ENCODE data around the gene TMEM135.
"Not testable (repeated sequence)": the region's sequence is repeated elsewhere in the genome, so short reads cannot be mapped to it uniquely, and the experiment has no call there.

TMEM135 gene

DNA sequence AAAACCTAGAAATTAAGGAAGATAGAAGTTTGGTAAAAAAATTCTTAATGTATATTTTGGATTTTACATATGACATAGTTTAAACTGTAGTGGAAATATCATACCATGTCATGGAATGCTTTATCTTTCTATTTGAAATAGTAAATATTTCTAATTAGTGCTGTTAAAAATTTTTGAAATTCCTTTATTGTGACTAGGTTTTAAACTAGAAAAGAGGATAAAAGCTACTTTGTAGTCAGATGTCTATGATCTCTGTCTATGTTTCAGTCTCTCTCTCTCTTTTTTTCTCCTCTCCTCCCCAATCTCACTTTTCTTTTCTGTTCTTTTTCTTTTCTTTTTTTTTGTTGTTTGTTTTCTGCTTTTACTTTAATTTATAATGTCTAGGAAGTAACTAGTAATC, 226.2 kb downstream of the TMEM135 start:
- no peak for DNase-seq

DNA sequence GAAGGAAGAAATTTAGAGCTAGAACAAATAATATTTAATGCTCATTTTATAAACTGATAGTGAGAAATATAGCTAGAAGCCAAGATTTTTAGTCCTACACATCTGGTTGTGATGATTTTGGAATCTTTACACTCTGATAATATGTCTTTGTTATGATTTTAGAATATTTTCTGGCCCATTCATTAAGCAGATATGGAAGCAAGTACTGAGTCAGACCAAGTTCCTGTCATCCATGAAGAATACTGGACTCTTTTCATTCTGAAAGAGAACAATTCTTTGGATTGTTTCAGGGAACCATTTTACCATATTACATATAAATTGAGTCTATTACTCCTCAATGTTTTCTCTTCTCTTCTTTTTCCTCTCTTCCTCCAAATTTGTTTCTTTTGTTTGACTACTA, 227.4 kb downstream of the TMEM135 start:
- no peak for DNase-seq

DNA sequence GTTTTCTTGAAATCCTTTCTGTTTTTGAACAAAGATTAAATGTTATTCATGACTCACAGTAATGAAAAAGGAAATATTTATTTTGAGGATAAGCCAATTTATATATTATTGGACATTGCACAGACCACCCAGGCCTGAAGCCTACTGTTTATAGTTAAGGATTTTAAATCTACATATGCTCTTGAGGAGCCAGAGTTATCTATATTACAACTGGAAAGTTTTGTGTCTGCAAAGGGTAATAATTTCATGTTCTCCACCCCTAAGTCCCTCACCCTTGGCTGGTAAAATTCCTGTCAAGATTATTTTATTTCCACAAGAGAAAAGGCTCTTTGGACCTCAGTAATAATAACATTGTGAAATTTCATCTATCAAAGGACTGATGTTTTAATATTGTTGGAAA, 228.2 kb downstream of the TMEM135 start:
- no peak for DNase-seq

DNA sequence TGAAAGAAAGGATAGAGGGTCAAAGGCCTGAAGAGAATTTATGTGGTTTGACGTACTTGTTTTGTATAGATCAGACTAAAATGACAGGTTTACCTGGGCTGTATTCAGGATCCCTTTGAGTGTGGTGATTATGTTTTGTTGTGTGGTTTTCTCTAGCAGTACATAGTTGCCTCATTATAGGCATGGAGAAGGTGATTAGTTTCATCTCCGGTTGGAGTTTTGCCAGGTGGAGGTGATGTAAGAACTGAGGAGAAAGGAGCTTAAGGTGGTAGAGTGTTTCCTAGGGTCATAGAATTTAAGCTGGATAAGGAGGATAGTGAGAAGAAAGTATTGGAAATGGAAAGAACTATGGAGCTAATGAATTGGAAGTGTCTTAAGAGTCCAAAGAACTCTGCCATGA, 229.0 kb downstream of the TMEM135 start:
- DNase-seq = no peak

DNA sequence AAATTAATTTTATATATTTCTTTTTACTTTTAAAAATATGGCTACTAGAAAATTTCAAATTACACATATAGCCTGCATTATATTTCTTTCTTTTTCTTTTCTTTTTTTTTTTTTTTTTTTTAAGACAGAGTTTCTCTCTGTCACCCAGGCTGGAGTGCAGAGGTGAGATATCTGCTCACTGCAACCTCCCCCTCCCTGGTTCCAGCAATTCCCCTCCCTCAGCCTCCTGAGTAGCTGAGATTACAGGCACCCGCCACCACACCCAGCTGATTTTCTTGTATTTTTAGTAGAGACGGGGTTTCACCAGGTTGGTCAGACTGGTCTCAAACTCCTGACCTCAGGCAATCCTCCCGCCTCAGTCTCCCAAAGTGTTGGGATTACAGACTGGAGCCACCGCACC, 234.2 kb downstream of the TMEM135 start:
- DNase-seq = not testable (repeated sequence)

DNA sequence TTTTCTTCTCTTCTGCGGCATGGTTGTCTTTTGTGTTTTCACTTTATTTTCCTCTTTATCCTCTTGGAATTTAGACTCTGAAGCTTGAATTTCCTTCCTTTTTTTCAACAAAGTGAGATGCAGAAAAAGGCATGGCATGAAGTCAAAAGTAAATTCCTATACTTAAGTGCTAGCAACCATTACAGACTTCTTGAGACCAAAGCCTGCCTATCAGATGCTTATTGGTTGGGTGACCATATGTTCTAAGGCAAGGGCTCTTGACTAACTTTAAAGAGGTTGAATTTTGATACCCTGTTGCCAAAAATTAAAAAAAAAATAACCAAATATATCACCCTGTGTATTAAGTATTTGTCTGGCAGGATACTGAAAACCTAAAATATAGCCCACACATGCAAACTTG, 237.4 kb downstream of the TMEM135 start:
- no peak for DNase-seq

DNA sequence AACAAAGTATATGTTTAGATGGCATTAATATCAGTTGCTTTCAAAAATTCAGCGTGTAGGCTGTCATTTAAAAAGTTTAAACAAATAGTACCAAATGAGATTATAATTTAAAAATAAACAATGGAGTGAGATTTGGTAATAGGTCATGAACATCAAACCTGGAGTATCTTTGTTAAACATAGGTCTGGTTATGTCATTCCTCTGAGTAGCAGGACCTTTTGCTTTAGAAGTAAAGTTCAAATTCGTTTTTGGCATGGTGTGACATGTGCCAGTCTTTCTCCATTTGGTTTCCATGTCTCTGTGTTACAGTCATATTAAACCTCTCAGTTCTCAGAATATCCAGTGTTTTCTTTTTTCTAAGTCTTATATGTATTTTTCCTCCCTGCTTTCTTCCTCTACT, 242.4 kb downstream of the TMEM135 start:
- DNase-seq = no peak

DNA sequence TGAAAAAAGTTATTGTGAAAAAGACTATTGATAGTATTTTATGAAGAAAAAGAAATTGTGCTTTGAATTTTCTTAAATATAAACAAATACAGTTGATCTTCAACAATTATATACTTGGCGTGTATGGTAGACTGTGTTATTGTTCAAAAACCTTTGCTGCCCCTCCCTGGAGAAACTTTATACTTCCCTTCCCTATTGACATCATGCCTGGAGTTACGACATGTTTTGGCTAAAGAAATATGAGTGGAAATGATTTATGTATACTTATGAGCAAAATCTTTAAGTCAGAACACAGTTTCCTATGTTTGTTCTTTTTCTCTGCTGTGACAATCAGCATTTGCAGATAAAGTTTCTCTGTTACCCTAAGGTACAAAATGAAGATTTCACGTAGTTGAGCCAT, 243.8 kb downstream of the TMEM135 start:
- no peak for DNase-seq

DNA sequence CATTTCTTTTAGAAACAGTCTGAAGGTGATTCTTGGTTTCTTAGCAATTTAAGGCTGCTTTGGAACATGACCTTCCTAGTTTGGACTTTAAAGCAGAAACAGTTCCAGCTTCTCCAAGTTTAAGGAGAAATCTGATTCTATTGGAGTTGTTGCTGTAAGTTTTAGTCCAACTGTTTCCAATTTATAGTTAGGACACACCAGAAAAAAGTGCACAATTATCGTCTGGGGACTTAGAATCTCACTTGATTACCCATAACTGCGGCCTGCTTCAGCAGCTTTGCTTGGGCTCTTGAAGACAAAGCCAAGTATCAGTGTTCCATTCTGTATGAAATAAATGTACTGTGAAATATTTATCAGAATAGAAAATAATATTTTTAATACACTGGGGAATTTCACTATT, 246.6 kb downstream of the TMEM135 start:
- no peak for DNase-seq

DNA sequence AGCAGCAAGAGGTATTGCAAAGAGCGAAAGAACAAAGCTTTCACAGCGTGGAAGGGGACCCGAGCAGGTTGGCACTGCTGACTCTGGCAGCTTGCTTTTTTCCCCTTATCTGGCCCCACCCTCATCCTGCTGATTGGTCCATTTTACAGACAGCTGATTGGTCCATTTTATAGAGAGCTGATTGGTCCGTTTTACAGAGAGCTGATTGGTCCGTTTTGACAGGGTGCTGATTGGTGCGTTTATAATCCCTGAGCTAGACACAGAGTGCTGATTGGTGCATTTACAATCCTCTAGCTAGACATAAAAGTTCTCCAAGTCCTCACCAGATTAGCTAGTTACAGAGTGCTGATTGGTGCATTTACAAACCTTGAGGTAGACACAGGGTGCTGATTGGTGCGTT, 247.9 kb downstream of the TMEM135 start:
- DNase-seq = not testable (repeated sequence)

DNA sequence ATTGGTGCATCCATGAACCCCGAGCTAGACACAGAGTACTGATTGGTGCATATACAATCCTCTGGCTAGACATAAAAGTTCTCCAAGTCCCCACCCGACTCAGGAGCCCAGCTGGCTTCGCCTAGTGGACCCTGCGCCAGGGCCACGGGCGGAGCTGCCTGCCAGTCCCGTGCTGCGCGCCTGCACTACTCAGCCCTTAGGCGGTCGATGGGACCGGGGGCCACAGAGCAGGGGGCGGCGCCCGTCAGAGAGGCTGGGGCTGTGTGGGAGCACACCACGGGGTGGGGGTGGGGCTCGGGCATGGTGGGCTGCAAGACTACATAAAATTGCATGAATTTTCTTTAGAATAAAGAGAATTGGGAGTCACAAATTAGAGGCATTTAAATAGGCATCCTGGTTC, 248.6 kb downstream of the TMEM135 start:
- DNase-seq = no peak

DNA sequence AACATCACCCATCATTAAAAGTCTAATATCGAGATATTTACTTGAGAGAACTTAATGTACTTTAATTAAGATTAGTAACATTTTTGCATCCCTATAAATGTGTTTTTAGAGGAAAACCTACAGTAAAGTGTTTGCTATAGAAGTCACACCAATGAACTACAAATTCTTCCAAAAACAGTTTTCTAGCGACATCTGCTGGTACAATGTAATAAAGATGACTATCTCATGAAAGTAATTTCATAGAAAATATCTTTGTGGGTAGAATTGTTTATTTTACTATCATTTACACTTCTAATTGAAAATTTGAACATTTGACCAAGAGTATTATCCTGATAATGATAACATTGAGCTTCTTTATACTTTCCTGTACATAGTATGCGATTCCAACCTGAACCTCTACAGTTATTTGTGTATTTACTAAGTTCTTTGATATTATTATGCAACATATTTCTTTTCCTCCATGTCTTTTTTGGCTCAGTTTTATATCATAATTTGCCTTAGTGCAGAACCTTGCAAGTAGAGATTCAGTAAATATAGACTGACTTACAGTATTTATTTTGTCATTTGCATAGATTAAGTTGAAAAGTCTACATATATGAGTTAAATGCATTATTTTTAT, 252.7 kb downstream of the TMEM135 start:
- peak; percentile 36 for DNase-seq

DNA sequence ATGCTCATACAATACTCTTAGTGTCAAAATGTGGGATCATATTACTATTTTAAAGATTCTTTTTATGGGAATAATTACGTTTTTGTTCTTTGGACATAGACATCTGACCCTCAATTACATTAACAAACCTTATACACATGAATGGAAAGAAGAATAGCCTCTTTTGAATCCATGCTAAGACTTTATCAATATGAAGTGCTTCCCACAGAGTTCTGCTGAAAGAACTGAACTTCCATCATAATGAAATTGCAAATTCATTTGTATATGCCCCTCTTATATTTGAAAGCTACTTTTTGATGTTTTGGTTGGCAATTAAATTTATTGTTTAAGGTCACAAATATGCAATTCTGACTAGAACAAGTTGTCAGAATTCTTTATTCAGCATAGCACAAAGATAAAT, 254.9 kb downstream of the TMEM135 start:
- DNase-seq = no peak

DNA sequence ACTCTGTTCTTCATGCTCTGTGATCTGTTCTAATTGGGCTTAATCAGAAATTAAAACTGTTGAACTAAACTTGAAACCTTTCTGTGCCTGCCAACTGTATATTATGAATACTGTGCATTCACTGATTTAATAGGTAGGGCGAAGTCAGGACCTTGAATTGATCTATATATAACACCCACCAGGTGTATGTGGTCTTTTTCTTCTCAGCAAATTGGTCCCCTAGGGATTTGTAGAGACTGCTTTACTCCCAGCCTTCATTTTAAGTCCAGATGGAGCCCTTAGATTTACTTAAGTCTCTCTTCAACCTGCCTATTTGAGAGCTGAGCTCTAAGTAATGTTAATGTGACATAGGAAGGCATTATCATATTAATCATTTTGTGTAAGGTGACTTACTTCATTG, 257.5 kb downstream of the TMEM135 start:
- DNase-seq = no peak

DNA sequence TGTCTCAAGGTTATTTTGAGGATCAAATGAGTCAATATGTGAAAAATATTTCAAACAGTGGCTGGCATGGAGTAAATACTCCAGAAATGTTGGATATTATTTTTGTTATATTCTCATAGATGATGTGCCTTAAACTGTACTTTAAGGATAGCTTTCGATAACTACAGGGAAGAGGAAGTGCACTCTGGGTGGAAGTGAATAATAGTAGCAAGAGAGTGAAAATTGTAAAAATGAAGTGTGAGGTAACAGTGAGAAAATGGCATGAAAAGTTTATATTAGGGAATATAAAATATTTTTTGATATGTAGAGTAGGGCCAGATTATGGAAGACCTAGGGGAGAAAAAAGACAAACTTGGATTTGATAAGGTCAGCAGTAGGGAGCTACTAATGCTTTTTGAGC, 258.9 kb downstream of the TMEM135 start:
- DNase-seq = no peak

DNA sequence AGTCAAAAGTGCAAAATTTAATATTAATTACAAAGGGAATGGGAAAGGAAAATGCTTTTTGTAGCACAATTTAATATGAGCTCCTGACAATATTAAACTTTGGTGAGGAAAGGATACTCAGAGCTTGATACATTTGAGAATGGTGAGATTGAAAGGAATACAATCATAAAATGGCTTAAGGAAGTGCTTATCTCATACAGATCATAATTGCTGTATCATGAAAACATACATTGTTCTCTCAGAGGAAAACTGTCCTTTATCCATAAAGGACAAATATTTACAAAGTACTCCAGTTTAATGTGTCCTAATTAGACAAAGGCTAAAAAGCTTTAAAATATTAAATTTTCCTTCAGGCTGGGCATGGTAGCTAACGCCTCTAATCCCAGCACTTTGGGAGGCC, 260.4 kb downstream of the TMEM135 start:
- DNase-seq = no peak

DNA sequence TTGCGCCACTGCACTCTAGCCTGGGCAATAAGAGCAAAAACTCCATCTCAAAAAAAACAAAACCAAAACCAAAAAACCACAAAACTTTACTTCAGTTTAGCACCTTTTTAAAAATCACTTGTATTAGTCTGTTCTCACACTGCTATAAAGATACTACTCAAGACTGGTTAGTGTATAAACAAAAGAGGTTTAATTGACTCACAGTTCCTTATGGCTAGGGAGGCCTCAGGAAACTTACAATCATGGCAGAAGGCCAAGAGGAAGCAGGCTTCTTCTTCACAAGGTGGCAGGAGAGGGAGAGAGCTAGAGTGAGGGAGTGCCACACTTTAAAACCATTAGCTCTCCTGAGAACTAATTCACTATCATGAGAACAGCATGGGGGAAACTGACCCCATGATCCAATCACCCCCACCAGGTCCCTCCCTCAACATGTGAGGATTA, 261.3 kb downstream of the TMEM135 start:
- DNase-seq = no peak

DNA sequence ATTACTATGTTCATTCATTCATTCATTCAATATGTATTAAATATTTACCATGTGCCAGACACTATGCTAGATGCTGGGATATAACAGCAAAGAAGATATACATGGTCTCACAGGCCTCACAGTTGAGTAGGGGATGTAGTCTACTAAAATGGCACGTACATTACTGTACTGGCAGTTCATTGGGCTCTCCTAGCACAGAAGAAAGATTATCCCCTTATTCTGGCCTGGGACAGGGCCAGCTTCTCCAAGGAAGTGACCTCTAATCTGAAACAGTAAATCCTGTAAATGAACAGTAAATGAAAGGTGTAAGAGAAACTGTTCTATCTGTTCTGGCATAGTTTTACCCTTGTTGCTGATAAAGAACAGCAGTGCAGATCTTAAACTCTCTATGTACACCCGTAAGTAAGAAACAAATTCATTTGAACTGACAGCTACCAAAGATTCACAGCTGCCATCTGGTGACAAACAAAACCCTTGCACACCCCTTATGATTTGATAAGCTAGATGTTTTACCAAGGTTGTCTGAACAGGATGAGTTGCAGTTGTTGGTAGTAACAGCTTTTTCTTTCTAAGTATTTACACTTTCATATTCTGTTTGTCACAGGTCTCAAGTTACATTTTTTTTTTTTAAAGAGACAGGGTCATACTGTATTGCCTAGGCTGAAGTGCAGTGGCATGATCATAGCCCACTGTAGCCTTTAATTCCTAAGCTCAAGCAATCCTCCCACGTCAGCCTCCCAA, 263.1 kb downstream of the TMEM135 start:
- DNase-seq = no peak

DNA sequence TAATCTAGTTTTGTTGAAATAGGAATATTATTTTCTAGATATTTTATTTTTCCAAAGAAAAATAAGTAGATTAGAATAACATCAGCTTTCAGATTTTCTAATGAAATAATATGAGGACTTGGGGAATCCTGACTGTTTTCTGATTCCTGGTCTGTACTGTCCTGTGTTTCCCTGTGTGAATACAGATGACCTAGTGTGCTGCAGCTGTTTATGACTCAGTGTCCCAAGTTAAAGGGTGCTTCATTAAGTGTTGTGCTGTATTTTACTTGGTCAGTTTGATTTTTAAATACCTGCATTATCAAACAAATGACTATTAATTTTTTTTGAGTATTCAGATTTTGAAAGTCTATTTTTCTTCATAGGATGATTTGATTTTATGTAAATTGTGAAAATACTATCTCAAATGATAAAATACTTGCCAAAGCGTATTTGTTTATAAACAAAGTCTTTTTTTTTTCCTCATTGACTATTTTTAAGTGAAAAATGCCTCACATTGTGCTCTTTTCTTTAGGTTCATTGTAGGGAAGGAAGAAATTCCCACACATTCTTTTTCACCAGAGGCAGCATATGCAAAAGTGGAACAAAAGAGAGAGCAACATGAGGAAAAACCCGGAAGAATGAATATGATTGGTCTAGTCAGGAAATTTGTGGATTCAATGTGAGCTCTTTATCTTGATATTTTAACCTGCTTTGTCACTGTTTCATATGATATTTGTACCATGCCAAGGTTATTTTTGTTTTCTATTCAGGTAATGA, 264.2 kb downstream of the TMEM135 start:
- DNase-seq = no peak

DNA sequence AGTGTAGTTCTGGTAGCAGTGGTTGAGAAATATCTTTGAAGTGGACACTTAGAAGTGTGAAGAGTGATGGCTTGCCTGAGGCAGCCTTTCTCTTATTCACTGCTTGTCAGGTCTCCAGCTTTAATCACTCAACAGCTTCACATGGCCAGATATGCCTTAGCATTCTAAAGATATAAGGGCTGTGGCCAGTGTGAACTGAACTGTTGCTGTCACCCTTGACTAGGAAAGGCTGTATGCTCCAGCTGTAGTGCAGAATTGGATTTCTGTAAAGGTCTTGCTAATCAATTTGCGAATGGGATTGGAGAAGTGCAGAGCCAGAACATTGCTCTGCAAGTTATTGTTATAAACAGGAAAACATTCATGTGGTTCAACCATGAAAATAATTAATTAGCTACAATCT, 266.7 kb downstream of the TMEM135 start:
- no peak for DNase-seq

DNA sequence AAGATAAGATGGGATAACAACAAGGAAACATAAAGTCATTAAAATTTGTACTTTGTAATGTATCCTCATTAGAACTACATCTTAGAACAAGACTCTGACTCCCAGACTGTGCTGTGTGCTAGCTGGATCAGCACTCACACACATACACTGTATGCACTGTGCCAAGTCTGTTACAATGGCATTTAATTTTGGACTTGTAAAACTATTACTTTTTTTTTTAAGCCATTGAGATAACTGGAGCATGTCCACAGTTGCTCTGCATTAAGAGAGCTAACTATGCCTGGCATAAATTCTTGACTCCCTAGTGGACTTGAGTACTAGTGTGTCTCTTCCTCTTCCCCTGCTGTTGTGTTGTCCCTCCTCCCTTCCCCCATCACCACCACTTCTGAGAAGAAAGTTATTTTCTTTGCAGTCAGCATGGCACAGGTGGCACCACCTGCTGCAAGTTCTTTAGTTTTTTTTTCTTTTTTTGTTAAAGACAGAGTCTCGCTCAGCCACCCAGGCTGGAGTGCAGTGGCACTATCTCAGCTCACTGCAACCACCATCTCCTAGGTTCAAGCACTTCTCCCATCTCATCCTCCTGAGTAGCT, 268.6 kb downstream of the TMEM135 start:
- DNase-seq = no peak

DNA sequence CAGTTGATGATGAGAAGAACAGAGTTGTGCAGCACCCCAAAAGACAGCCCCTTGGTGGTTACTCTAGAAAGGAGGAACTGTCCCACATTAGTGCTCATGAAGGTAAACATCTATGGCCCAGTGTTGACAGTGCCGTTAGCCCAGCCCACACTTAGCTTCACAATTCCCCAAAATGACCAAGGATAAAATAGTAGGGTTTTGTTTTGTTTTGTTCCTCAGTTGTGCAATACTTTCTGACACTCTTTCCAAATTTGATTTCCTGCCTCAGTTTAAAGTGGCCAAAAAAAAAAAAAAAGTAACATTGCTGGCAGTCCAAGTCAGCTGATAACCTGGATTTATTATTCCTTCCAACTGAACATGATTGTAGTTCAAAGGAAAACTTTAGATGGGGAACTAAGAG, 269.4 kb downstream of the TMEM135 start:
- no peak for DNase-seq

DNA sequence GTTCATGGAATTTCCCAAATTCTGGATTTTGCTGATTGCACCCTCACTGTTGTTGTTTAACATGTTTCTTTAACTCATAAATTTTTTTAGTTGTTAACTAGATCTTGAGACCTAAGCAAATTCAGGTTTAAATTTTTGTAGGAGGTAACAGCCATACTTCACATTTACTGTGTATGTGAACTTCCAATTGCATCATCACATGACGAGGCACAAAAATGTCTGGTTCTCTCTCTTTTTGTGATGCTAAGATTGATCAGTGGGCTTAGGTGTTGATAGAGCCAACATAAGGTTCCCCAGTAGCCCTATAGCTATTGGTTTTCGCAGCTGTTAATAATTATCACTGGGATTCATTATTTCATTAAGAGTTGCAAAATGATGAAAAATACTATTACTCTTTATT, 277.5 kb downstream of the TMEM135 start:
- no peak for DNase-seq

DNA sequence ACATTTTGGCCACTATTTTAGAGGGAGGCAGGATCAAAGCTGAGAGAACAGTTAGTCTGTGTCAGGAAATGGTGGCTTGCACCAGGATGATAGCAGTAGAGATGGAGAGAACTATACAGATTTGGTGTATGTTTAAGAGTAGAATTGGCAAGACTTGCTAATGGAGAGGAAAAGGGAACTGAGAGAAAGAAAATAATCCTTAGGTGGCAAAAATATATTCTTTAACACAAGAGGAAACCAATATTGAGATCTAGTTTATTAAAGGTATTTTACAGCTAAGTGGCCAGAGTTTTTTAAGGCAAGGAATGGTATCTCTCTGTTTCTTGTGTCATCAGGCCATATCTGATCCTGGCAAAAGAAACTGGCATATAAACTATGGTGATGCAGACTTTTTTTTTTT, 278.8 kb downstream of the TMEM135 start:
- DNase-seq = no peak
